ENCODE data around the gene COPS8.

The COPS8 gene

GRCh38 chr2:237057107-237057506 lies 28.6 kb upstream of the COPS8 start:
- CTCF ChIA-PET = no interaction called here
- TF ChIP-seq CTCF (IDR thresholded peaks at IDR 0.05; ENCODE audit: control extremely low read depth, extremely low read depth, low read depth, missing control alignments) = no peak
- POLR2A ChIA-PET = no interaction called here
- DNase-seq (ENCODE audit: extremely low spot score) = no peak

GRCh38 chr2:237057893-237058300 lies 27.8 kb upstream of the COPS8 start:
- ChIA-PET CTCF (interaction anchor here (7.0 kb wide), 1 partner anchor 544 kb away, joined by 56 read pairs; no protein-coding TSS in a partner anchor), POLR2A (no interaction called here)
- TF ChIP-seq CTCF (IDR thresholded peaks at IDR 0.05; ENCODE audit: control extremely low read depth, extremely low read depth, low read depth, missing control alignments) = no peak
- DNase-seq (ENCODE audit: extremely low spot score) = peak; percentile 68

GRCh38 chr2:237058423-237058822 lies 27.3 kb upstream of the COPS8 start:
- POLR2A ChIA-PET = no interaction called here
- TF ChIP-seq CTCF (IDR thresholded peaks at IDR 0.05; ENCODE audit: control extremely low read depth, extremely low read depth, low read depth, missing control alignments) = no peak
- CTCF ChIA-PET = interaction anchor here (1.4 to 7.0 kb wide), 7 partner anchors 15 to 705 kb away, joined by 3 to 56 read pairs (median 8); partner anchors contain the start of genes ACKR3 and COPS8
- no peak for DNase-seq (ENCODE audit: extremely low spot score)

- no peak for TF ChIP-seq CTCF (IDR thresholded peaks at IDR 0.05; ENCODE audit: control extremely low read depth, extremely low read depth, low read depth, missing control alignments)
- peak; percentile 80 for DNase-seq (ENCODE audit: extremely low spot score)
- ChIA-PET POLR2A (interaction anchor here (0.7 kb wide), 1 partner anchor 490 kb away, joined by 3 read pairs; the partner anchor contains the start of gene ACKR3), CTCF (interaction anchor here (1.1 to 7.0 kb wide), 11 partner anchors 12 to 1280 kb away, joined by 3 to 56 read pairs (median 6); partner anchors contain the start of genes ACKR3 and COPS8)
These were observed 26.4 kb upstream of the COPS8 start for GRCh38 chr2:237059155-237059875.

- peak; percentile 62 for DNase-seq (ENCODE audit: extremely low spot score)
- ChIA-PET POLR2A (no interaction called here), CTCF (interaction anchor here (1.0 to 7.0 kb wide), 14 partner anchors 11 to 1295 kb away, joined by 3 to 56 read pairs (median 6); partner anchors contain the start of genes ACKR3 and COPS8)
- peak; percentile 69 for TF ChIP-seq CTCF (IDR thresholded peaks at IDR 0.05; ENCODE audit: control extremely low read depth, extremely low read depth, low read depth, missing control alignments)
These were observed 25.0 kb upstream of the COPS8 start for GRCh38 chr2:237060534-237061312.

- CTCF ChIA-PET = interaction anchor here (0.7 to 7.0 kb wide), 14 partner anchors 10 to 1295 kb away, joined by 3 to 56 read pairs (median 6); partner anchors contain the start of genes ACKR3 and COPS8
- no peak for DNase-seq (ENCODE audit: extremely low spot score)
- no peak for TF ChIP-seq CTCF (IDR thresholded peaks at IDR 0.05; ENCODE audit: control extremely low read depth, extremely low read depth, low read depth, missing control alignments)
- POLR2A ChIA-PET = no interaction called here
These were observed 24.3 kb upstream of the COPS8 start for GRCh38 chr2:237061356-237061755.
